Neutrophil (primary cell): ENCODE results near the gene ROPN1.

ENCODE experiments used
- H3K27ac ChIP-seq: fragments of 200-600 bp; sonication (generic); 2 replicates; pipeline ENCODE4 v1.5.1; 2016; ENCODE audit warnings: mild to moderate bottlenecking, moderate library complexity
- H3K27me3 ChIP-seq: fragments of 200-600 bp; sonication (generic); 2 replicates; pipeline ENCODE4 v1.6.0; 2016; ENCODE audit warnings: mild to moderate bottlenecking
- H3K36me3 ChIP-seq: fragments of 200-600 bp; sonication (generic); 2 replicates; pipeline ENCODE4 v1.5.1; 2017
- H3K4me1 ChIP-seq, 2 experiments: fragments of 200-600 bp in 1 of 2; sonication (generic) in 1 of 2; 1 replicate in 1 of 2; 2 replicates in 1 of 2; pipeline versions ENCODE4 v1.5.1 to v1.6.1; 2013 to 2016; ENCODE audit warnings: low read depth in 1 of 2, low read length in 1 of 2, mild to moderate bottlenecking in 1 of 2, moderate library complexity in 1 of 2; ENCODE audit not compliant: control insufficient read depth in 1 of 2, insufficient read depth in 1 of 2
- H3K4me3 ChIP-seq, 2 experiments: fragments of 200-600 bp in 1 of 2; sonication (generic) in 1 of 2; 1 replicate in 1 of 2; 2 replicates in 1 of 2; pipeline ENCODE4 v1.5.1; 2013 to 2016; ENCODE audit warnings: low read depth in 1 of 2, low read length in 1 of 2, mild to moderate bottlenecking in 1 of 2, moderate library complexity in 1 of 2
- H3K9me3 ChIP-seq: fragments of 200-600 bp; sonication (generic); 2 replicates; pipeline ENCODE4 v1.5.1; 2016
- CTCF ChIP-seq: fragments of 200-600 bp; sonication (generic); IDR thresholded peaks from 2 replicates; pipeline ENCODE4 v1.5.1; 2016; ENCODE audit warnings: antibody characterized with exemption

ROPN1 gene

DNA sequence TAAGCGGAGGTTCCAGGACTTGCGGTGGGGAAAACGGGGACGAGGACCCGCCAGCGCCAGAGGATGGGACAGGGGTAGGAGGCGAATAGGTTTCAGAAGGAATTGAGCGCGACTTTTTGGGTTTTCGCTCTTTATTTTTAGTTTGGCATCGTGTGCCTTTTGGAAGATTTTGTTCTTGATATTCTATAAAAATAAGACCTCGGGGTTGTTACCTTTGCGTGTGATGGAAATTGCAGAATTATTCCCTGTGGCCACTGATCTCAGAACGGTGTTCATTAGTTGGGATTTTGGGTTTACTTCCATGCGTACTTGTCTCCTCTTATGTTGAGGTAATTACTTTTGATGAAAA, 30.4 kb downstream of the ROPN1 start:
- TF ChIP-seq CTCF = no peak
- no peak overlapping the region for H3K27ac ChIP-seq
- peaks cover 12 to 18% of the 10 kb centered on the region in 2 experiments for H3K4me1 ChIP-seq
- H3K27me3 ChIP-seq = peaks cover 45% of the 10 kb centered on the region
- no peaks in the 10 kb centered on the region for H3K36me3 ChIP-seq
- H3K4me3 ChIP-seq = peak overlapping the region; percentile 72 to 84
- no peaks in the 10 kb centered on the region for H3K9me3 ChIP-seq

DNA sequence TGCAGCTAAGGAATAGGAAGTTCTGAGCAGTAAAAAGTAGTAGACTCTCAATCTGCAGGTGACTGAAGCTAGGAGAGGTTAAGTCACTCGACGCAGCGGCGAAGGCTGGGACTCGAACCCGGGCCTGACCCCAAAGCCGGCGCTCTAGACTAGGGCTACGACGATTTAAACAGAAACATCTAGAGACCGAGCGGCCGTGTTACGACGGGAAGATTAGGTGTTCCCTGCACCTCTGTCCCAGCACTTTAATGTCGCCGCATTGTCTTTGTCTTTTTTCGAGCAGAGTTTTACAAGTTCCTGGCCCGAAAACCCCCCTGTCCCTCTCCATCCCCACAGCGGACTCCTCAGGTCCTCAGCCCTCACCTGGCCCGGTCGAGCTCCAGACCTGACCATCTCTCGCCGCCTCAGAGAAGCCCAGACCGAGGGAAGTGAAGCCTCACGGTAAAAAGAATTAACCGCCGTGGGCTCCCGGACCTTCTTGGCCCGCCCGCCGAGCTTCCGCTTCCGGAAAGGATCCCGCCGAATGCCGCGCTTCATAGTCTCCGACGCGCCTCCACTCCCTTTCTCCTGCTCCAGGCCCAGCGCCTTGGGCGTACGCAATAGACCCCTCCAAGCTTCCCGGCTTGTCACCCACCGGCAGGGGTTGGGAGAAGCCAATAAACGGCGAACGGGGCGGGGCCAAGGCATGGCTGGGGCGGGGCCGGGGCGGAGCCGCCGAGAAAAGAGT, 31.0 kb downstream of the ROPN1 start, which contains the start of gene CCDC14:
Gene CCDC14, minus strand, starts transcription at position 449 of the 727 bp plus-strand sequence. Its CDS starts 56 bp downstream, at position 393.
- Histone ChIP-seq H3K27ac (peak within 1 kb of the TSS; percentile 42), H3K4me3 (peak within 1 kb of the TSS; percentile 72 to 84), H3K9me3 (no peaks in the 10 kb centered on the region), H3K27me3 (peaks cover 39% of the 10 kb centered on the region), H3K36me3 (no peaks in the 10 kb centered on the region), H3K4me1 (peaks cover 12 to 18% of the 10 kb centered on the region in 2 experiments)
- TF ChIP-seq CTCF = no peak

GRCh38 chr3:123953735-123954134, 38.2 kb downstream of the ROPN1 start:
- no peak overlapping the region for H3K27ac ChIP-seq
- no peaks in the 10 kb centered on the region for H3K27me3 ChIP-seq
- no peak overlapping the region for H3K4me3 ChIP-seq
- no peaks in the 10 kb centered on the region for H3K9me3 ChIP-seq
- peaks cover 20% of the 10 kb centered on the region for H3K36me3 ChIP-seq
- no peak for TF ChIP-seq CTCF
- H3K4me1 ChIP-seq = no peaks in the 10 kb centered on the region

DNA sequence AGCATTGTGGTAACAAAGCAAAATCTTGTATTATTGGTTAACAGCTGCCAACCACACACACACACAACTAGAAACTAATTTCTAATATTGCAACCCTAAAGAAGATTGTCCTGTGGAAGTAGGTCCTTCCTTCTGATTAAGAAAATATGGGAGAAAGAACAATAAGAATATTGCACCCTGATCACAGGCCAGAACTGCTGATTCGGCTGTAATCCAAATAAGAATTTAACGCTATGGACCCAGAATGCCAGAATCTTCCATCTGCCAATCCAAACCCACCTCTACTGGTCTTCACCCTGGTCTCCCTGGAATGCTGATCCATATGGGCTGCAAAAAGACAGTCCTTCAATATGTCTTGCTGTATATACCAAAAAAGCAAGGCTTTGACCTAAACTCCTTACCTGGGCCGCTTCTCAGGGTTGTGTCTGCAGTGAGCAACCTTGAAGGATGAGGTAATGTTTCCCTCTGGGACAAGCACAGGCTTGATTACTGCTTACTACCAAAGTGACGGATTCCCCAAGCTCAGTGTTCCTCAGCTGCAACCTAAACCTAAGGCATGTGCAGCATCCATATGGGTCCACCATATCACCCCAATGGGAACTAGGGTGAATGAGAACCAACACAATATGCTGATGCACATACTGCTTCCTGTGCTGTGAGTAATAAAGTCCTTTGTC, 38.9 kb downstream of the ROPN1 start:
- Histone ChIP-seq H3K4me3 (no peak overlapping the region), H3K36me3 (peaks cover 26% of the 10 kb centered on the region), H3K27ac (no peak overlapping the region), H3K4me1 (no peaks in the 10 kb centered on the region), H3K27me3 (no peaks in the 10 kb centered on the region), H3K9me3 (no peaks in the 10 kb centered on the region)
- TF ChIP-seq CTCF = no peak

GRCh38 chr3:123951522-123952447, 40.1 kb downstream of the ROPN1 start:
- Histone ChIP-seq H3K27me3 (no peaks in the 10 kb centered on the region), H3K4me3 (no peak overlapping the region), H3K27ac (no peak overlapping the region), H3K36me3 (peaks cover 32% of the 10 kb centered on the region), H3K9me3 (no peaks in the 10 kb centered on the region), H3K4me1 (no peaks in the 10 kb centered on the region)
- no peak for TF ChIP-seq CTCF
